Esophagus squamous epithelium (tissue), 5 donors: ENCODE measurements around the gene RPL18. TPM values are rescaled to one million over a fixed set of nuclear protein-coding genes. Genes with fewer than 3 reads are reported as not detected.

Experiments
- DNase-seq: peaks from one replicate; lab custom pipeline; 2025; lab: John Stamatoyannopoulos, UW
- H3K27ac ChIP-seq, 4 donors: fragments of 200-600 bp; sonication (generic); one replicate each; pipeline ENCODE4 v1.5.1; 2016 to 2019; ENCODE audit warnings: mild to moderate bottlenecking in 1 of 4
- H3K27me3 ChIP-seq, 4 donors: fragments of 200-600 bp; sonication (generic); 1 replicate in 3 of 4; 2 replicates in 1 of 4; pipeline versions ENCODE4 v1.5.1 to v1.6.0; 2017 to 2021; ENCODE audit warnings: antibody characterized with exemption in 1 of 4
- H3K36me3 ChIP-seq, 3 donors: fragments of 200-600 bp; sonication (generic); one replicate each; pipeline ENCODE4 v1.5.1; 2016 to 2019
- H3K4me1 ChIP-seq, 3 donors: fragments of 200-600 bp; sonication (generic); one replicate each; pipeline ENCODE4 v1.5.1; 2017 to 2019
- H3K4me3 ChIP-seq, 4 donors: fragments of 200-600 bp; sonication (generic); 1 replicate in 3 of 4; 2 replicates in 1 of 4; pipeline ENCODE4 v1.5.1; 2016 to 2019; ENCODE audit warnings: mild to moderate bottlenecking in 2 of 4, moderate library complexity in 1 of 4
- H3K9me3 ChIP-seq, 3 donors: fragments of 200-600 bp; sonication (generic); one replicate each; pipeline ENCODE4 v1.5.1; 2016 to 2019
- POLR2A ChIP-seq, 4 donors: fragments of 450-650 bp; IDR thresholded peaks; one replicate each; pipeline ENCODE4 v1.6.1; 2017; ENCODE audit warnings: antibody characterized with exemption in 4 of 4, mild to moderate bottlenecking in 4 of 4, moderate library complexity in 3 of 4
- WGBS, 2 donors: methylation state at CpG; one replicate each; pipeline ENCODE4 v1.1.5; 2018; 5-methylcytosine and 5-hydroxymethylcytosine counted together
- intact Hi-C: fragments of 100-400 bp; cut with DNase I; formaldehyde crosslinking; loops from one replicate; pipeline ENCODE4 v1.15.0; 2022
- total RNA-seq, 4 donors: library from RNA; depleted of rRNA; stranded (reverse); fragments of >200 nt; gene quantifications; one replicate each; pipeline ENCODE4 v1.1.0, GENCODE V29; 2016
- TF ChIP-seq, protein P1 (sequence below), 6 experiments: fragments of 450-650 bp in 4 of 6; fragments of 200-600 bp in 2 of 6; sonication (generic) in 2 of 6; IDR thresholded peaks; one replicate each; pipeline ENCODE4 v1.5.1; 2016 to 2019; ENCODE audit warnings: antibody characterized with exemption in 6 of 6, mild to moderate bottlenecking in 4 of 6, moderate library complexity in 4 of 6
- donor health status: DM: yes; HTN: yes; CAD: no.

RPL18 gene
- total RNA-seq, 4 donors from 2014 or later = 1,870 to 2,808 (median 2,491) TPM

GRCh38 chr19:48648134-48648533 lies 29.2 kb upstream of the RPL18 start:
- 73 to 81% methylated on average over 2 of the region's 2 CpGs for whole genome bisulfite sequencing, 2 donors
- intact Hi-C loops = no loop called here

GRCh38 chr19:48646722-48647216 lies 27.8 kb upstream of the RPL18 start:
- no peak for TF ChIP-seq POLR2A (IDR thresholded peaks at IDR 0.05)
- TF ChIP-seq, protein P1, sequence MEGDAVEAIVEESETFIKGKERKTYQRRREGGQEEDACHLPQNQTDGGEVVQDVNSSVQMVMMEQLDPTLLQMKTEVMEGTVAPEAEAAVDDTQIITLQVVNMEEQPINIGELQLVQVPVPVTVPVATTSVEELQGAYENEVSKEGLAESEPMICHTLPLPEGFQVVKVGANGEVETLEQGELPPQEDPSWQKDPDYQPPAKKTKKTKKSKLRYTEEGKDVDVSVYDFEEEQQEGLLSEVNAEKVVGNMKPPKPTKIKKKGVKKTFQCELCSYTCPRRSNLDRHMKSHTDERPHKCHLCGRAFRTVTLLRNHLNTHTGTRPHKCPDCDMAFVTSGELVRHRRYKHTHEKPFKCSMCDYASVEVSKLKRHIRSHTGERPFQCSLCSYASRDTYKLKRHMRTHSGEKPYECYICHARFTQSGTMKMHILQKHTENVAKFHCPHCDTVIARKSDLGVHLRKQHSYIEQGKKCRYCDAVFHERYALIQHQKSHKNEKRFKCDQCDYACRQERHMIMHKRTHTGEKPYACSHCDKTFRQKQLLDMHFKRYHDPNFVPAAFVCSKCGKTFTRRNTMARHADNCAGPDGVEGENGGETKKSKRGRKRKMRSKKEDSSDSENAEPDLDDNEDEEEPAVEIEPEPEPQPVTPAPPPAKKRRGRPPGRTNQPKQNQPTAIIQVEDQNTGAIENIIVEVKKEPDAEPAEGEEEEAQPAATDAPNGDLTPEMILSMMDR (IDR thresholded peaks at IDR 0.05) = no peak
- intact Hi-C loops = no loop called here
- Histone ChIP-seq H3K36me3 (no peaks in the 10 kb centered on the region), H3K4me3 (peak overlapping the region; percentile 34 to 80 (median 60)), H3K27me3 (no peaks in the 10 kb centered on the region), H3K27ac (peak overlapping the region; percentile 85 to 94 (median 91)), H3K4me1 (peaks cover 7 to 45% (median 18%) of the 10 kb centered on the region in 3 donors), H3K9me3 (no peaks in the 10 kb centered on the region)
- DNase-seq = no peak
- 9 to 12% methylated on average over 7 to 9 of the region's 10 CpGs for WGBS, 2 donors

More at GRCh38 chr19:48648134-48648533, 29.2 kb upstream of the RPL18 start:
- Histone ChIP-seq H3K9me3 (no peaks in the 10 kb centered on the region), H3K4me1 (peaks cover 7 to 45% (median 18%) of the 10 kb centered on the region in 3 donors), H3K27ac (no peak overlapping the region), H3K4me3 (no peak overlapping the region), H3K36me3 (no peaks in the 10 kb centered on the region), H3K27me3 (no peaks in the 10 kb centered on the region)
- TF ChIP-seq, protein P1 (IDR thresholded peaks at IDR 0.05) = no peak
- no peak for TF ChIP-seq POLR2A (IDR thresholded peaks at IDR 0.05)
- no peak for DNase-seq

- Histone ChIP-seq H3K27me3 (no peaks in the 10 kb centered on the region), H3K4me1 (peaks cover 7 to 45% (median 18%) of the 10 kb centered on the region in 3 donors), H3K9me3 (no peaks in the 10 kb centered on the region), H3K4me3 (peak within 1 kb of the TSS; percentile 34 to 80 (median 60)), H3K27ac (peak within 1 kb of the TSS; percentile 85 to 94 (median 91)), H3K36me3 (no peaks in the 10 kb centered on the region)
- intact Hi-C loops = no loop called here
- 0 to 2% methylated on average over 6 to 7 of the region's 33 CpGs for WGBS, 2 donors
- TF ChIP-seq, protein P1 (IDR thresholded peaks at IDR 0.05) = peak; percentile 90 to 97 (median 92)
- TF ChIP-seq POLR2A (IDR thresholded peaks at IDR 0.05) = peak in 1 of 4 donors; percentile 58
- no peak for DNase-seq
These were observed 27.2 kb upstream of the RPL18 start, which contains the start of gene CA11 for GRCh38 chr19:48646001-48646721. CA11 (minus strand) TSS chr19:48646187; CDS start chr19:48645632, 555 bp downstream.

GRCh38 chr19:48645620-48646000 lies 26.6 kb upstream of the RPL18 start:
- Histone ChIP-seq H3K4me3 (peak overlapping the region; percentile 34 to 80 (median 60)), H3K36me3 (no peaks in the 10 kb centered on the region), H3K4me1 (peaks cover 7 to 45% (median 18%) of the 10 kb centered on the region in 3 donors), H3K27ac (peak overlapping the region; percentile 85 to 94 (median 91)), H3K27me3 (no peaks in the 10 kb centered on the region), H3K9me3 (no peaks in the 10 kb centered on the region)
- TF ChIP-seq, protein P1 (IDR thresholded peaks at IDR 0.05) = no peak
- no peak for TF ChIP-seq POLR2A (IDR thresholded peaks at IDR 0.05)
- no peak for DNase-seq
- 1% methylated on average over 5 to 6 of the region's 6 CpGs for WGBS, 2 donors
- intact Hi-C loops = no loop called here
